ENCODE measurements around the gene UBR4. TPM values are rescaled to one million over a fixed set of nuclear protein-coding genes. Genes with fewer than 3 reads are reported as not detected.
A peak's percentile ranks its signal among the peaks of the same experiment; 100 is the strongest.

The UBR4 gene
- total and polyA plus RNA-seq, 3 experiments from 2014 or later, result 27.4 to 112 (median 110) TPM

DNA sequence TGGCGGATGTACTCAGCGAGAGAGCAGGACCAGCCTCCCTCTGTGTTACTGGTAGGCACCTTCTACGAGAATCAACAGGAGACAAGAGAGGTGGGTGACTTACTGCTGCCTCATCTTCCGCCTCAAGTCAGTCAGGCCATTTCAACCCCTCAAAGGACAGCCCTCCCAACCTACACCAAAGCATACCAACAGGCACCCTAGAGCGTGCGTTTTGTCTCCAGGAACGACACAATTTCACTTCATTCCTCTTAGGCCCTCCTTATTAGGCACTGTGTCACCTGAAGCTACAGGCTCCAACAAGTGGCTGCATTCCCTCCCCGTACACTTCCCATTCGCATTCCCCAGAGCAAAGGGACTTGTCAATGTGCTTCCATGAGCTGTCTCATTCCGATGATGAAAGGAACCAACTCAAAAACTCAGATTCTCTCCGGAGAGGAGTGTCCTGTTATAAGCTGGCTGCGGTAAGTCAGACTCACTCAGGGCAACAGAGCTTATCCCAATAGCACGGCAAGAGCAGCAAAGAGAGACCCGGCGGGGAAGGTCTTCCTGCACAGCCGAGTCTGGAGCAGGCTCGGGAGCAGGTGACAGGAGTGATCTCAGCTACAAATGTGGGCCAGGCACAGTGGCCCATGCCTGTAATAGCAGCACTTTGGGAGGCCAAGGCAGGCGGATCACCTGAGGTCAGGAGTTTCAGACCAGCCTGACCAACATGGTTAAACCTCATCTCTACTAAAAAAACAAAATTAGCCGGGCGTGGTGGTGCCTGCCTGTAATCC lies 133.0 kb downstream of the UBR4 start:
- H3K36me3 ChIP-seq (ENCODE audit: insufficient read depth, low read length), result peaks cover 50% of the 10 kb centered on the region
- H3K9me3 Mint-ChIP-seq, result no peaks in the 10 kb centered on the region
- H3K4me1 Mint-ChIP-seq, result peaks cover 35 to 43% (median 42%) of the 10 kb centered on the region in 3 donors
- H3K4me1 ChIP-seq (ENCODE audit: insufficient read depth, low read length), result peaks cover 40% of the 10 kb centered on the region
- H3K27ac ChIP-seq (ENCODE audit: low read depth, low read length), result no peak overlapping the region
- no peaks in the 10 kb centered on the region for H3K9me3 ChIP-seq (ENCODE audit: low read length)
- no peak overlapping the region for H3K4me3 ChIP-seq (ENCODE audit: low read length)
- H3K27ac Mint-ChIP-seq, result peak overlapping the region in 3 of 8 donors; percentile 18 to 54 (median 24)
- ChIA-PET CTCF (interaction anchor here (1.6 to 3.9 kb wide), 2 partner anchors 169 to 193 kb away, joined by 4 to 21 read pairs; no protein-coding TSS in a partner anchor), POLR2A (no interaction called here)
- H3K27me3 Mint-ChIP-seq, result no peaks in the 10 kb centered on the region
- no peak overlapping the region for H3K4me3 Mint-ChIP-seq
- H3K36me3 Mint-ChIP-seq, result peaks cover 0 to 85% (median 25%) of the 10 kb centered on the region in 3 donors
- peak in 1 of 5 donors; percentile 36 for DNase-seq
- H3K27me3 ChIP-seq (ENCODE audit: insufficient read depth, low read length, poor library complexity, severe bottlenecking), result no peaks in the 10 kb centered on the region

DNA sequence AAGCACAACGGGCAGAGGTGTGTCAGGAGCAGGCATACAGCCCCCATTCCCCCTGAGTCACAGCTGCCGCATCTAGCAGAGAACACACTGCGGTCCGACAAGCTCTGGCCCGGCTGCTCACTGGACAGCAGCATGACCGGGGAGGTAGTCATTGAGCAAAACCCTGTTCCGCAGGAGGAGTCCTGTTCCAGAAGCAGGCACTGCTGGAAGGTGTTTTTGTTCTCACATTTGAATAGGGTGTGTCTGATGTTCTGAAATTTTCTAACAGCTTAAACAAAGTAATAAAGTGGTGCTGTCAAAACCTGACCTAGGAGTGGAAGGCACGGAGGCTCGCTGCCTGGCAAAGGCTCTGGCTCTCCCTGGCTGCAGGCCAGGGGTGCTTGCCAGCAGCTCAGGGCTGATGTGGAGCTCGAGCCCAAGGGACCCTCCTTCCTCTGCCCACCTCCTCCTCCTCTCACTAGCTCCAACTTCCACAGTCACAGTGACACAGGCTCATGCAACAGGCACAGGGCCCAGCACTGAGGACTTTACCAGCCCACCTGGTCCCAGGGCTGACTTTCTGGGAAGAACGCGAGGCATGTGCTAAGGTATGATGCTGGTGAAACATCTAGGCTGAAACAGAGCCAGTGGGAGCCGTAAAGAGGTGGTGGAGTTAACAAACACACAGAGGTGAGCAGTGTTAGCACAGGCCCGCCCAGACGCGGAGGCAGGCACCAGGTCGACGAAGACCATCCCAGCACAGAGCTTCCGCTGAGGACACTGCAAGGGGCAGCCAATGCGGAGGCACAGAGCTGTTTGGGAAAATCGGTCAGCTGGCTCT lies 135.0 kb downstream of the UBR4 start:
- Mint-ChIP-seq H3K27me3 (no peaks in the 10 kb centered on the region), H3K4me1 (peaks cover 42 to 61% (median 49%) of the 10 kb centered on the region in 3 donors), H3K4me3 (peak overlapping the region in 6 of 7 donors; percentile 30 to 80 (median 66)), H3K36me3 (peaks cover 0 to 66% (median 17%) of the 10 kb centered on the region in 3 donors), H3K9me3 (no peaks in the 10 kb centered on the region), H3K27ac (peak overlapping the region; percentile 7 to 85 (median 58))
- Histone ChIP-seq H3K27ac (ENCODE audit: low read depth, low read length) (no peak overlapping the region), H3K27me3 (ENCODE audit: insufficient read depth, low read length, poor library complexity, severe bottlenecking) (no peaks in the 10 kb centered on the region), H3K4me1 (ENCODE audit: insufficient read depth, low read length) (peaks cover 47% of the 10 kb centered on the region), H3K4me3 (ENCODE audit: low read length) (peak overlapping the region; percentile 22), H3K9me3 (ENCODE audit: low read length) (no peaks in the 10 kb centered on the region), H3K36me3 (ENCODE audit: insufficient read depth, low read length) (peaks cover 32% of the 10 kb centered on the region)
- CTCF ChIA-PET, result interaction anchor here (0.6 to 3.9 kb wide), 12 partner anchors 10 to 209 kb away, joined by 3 to 21 read pairs (median 4); partner anchors contain the start of gene IFFO2
- DNase-seq, result peak in 1 of 5 donors; percentile 46
- POLR2A ChIA-PET, result interaction anchor here (0.5 to 2.0 kb wide), 5 partner anchors 64 to 172 kb away, joined by 3 to 9 read pairs (median 5); partner anchors contain the start of gene ALDH4A1

DNA sequence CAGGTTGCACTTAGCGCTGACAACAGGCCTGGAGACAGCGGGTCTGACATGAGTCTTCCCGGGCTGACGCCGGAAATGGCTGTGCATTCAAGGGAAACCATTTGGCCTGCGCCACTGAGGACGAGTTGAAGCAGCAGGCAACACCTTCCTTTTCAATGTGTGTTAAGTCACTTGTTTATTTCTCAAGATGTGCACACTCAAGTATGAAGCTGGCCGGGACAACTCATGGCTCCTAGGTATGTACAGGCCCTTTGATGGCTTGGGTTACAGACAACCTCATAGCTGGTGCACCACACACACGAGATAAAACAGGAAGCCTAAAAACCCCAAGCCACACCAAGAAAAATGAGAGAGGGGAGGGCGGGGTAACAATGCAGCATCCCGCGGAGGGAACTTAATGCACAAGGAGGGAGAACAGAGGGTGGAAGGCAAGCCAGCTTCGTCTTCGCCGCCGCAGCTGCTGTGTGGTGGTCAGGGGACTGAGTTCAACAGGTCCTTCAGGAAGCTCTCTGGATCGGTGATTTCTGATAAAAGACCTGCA lies 135.6 kb downstream of the UBR4 start:
- POLR2A ChIA-PET, result interaction anchor here (0.5 to 2.0 kb wide), 6 partner anchors 63 to 223 kb away, joined by 3 to 9 read pairs (median 5); partner anchors contain the start of gene ALDH4A1
- peaks cover 47% of the 10 kb centered on the region for H3K4me1 ChIP-seq (ENCODE audit: insufficient read depth, low read length)
- peaks cover 26% of the 10 kb centered on the region for H3K36me3 ChIP-seq (ENCODE audit: insufficient read depth, low read length)
- H3K4me3 ChIP-seq (ENCODE audit: low read length), result peak overlapping the region; percentile 22
- no peaks in the 10 kb centered on the region for H3K9me3 ChIP-seq (ENCODE audit: low read length)
- no peak overlapping the region for H3K27ac ChIP-seq (ENCODE audit: low read depth, low read length)
- H3K27me3 ChIP-seq (ENCODE audit: insufficient read depth, low read length, poor library complexity, severe bottlenecking), result no peaks in the 10 kb centered on the region
- Mint-ChIP-seq H3K4me1 (peaks cover 42 to 62% (median 49%) of the 10 kb centered on the region in 3 donors), H3K36me3 (peaks cover 0 to 59% (median 17%) of the 10 kb centered on the region in 3 donors), H3K27me3 (no peaks in the 10 kb centered on the region), H3K4me3 (peak overlapping the region in 6 of 7 donors; percentile 30 to 80 (median 66)), H3K9me3 (no peaks in the 10 kb centered on the region), H3K27ac (peak overlapping the region; percentile 7 to 85 (median 58))
- CTCF ChIA-PET, result interaction anchor here (0.6 to 3.9 kb wide), 11 partner anchors 11 to 208 kb away, joined by 3 to 21 read pairs (median 4); partner anchors contain the start of gene IFFO2
- DNase-seq, result peak; percentile 18 to 89 (median 79)

DNA sequence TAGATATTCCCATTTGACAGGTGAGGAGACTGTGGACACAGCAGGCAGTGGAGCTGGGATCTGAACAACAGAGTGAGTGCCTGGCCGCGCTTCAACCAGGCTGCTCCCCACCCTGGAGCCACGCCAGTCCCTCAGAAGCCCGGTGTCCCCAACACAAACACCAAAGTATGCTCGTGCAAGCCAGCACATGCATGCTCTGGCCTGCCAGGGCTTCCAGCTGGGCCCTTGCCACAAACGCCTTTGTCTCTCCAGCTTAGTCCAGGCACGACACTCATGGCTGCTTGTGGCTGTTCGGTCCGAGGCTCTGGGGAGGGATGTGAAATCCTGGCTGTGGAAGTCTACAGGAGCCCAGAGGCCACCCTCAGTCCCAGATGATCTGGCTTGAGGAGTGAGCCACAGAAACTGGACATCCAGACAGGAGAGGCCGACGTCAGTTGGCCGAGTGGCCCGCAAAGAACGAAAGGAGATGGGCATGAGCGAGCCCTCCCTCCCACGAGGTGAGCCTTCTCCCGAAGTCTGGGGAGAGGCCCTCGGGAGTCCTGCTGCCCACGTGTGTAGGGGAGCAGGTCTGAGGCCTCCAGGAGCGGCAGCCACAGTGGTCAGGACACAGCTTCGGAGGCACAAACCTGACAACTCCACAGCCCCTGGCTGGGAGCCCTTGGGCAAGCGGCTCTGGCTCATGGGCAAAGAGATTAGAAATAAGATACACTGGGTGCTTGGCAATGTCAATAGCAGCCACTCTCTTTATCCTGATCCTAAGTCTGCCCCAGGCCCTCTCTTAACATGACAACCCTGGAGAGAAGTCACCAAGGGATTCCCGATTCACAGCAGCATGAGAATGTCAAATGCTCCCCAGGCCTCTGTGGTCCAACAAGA lies 136.5 kb downstream of the UBR4 start:
- Mint-ChIP-seq H3K9me3 (no peaks in the 10 kb centered on the region), H3K4me3 (peak overlapping the region in 3 of 7 donors; percentile 41 to 70 (median 63))

DNA sequence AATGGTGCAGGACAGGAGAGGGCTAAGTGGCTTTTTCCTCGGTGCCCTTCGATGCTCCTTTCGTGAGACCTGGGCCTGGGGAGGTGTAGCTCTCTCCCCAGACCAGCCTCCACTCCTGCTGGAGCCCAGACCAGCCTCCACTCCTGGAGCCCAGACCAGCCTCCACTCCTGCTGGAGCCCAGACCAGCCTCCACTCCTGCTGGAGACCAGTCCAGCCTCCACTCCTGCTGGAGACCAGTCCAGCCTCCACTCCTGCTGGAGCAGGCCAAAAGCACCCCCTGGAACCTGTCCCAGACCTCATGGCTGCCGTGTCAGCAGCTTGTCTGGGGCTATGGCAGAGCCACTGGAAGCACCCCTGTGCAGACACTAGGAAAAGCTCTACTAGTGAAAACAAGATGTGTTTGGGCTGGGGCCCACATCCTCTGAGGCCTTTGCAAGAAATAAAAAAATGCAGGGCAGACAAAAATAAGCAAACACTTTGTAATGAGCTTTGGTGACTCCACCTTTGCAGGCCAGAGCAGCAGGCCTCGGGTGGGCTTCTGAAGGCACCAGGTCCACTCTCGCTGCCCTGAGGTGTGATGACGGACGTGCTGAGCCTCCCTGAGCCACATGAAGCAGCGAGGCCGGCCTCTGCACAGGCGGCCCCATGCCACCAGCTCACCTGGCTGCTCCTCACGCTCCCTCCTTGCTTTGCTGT lies 137.6 kb downstream of the UBR4 start:
- H3K9me3 ChIP-seq (ENCODE audit: low read length), result no peaks in the 10 kb centered on the region
- H3K4me3 ChIP-seq (ENCODE audit: low read length), result no peak overlapping the region
- no peaks in the 10 kb centered on the region for H3K9me3 Mint-ChIP-seq
- ChIA-PET POLR2A (interaction anchor here (1.2 to 1.6 kb wide), 2 partner anchors 117 to 170 kb away, joined by 3 to 5 read pairs; partner anchors contain the start of genes ALDH4A1 and IFFO2), CTCF (interaction anchor here (0.7 to 1.2 kb wide), 3 partner anchors 23 to 41 kb away, joined by 3 to 4 read pairs (median 4); no protein-coding TSS in a partner anchor)
- H3K27me3 Mint-ChIP-seq, result no peaks in the 10 kb centered on the region
- H3K27ac Mint-ChIP-seq, result peak overlapping the region in 3 of 8 donors; percentile 64 to 67 (median 65)
- DNase-seq, result no peak
- H3K36me3 ChIP-seq (ENCODE audit: insufficient read depth, low read length), result peaks cover 17% of the 10 kb centered on the region
- H3K4me1 ChIP-seq (ENCODE audit: insufficient read depth, low read length), result peaks cover 52% of the 10 kb centered on the region
- no peak overlapping the region for H3K27ac ChIP-seq (ENCODE audit: low read depth, low read length)
- H3K4me1 Mint-ChIP-seq, result peaks cover 42 to 78% (median 49%) of the 10 kb centered on the region in 3 donors
- H3K4me3 Mint-ChIP-seq, result peak overlapping the region in 1 of 7 donors; percentile 46
- H3K36me3 Mint-ChIP-seq, result peaks cover 0 to 40% (median 11%) of the 10 kb centered on the region in 3 donors
- H3K27me3 ChIP-seq (ENCODE audit: insufficient read depth, low read length, poor library complexity, severe bottlenecking), result no peaks in the 10 kb centered on the region

More for the DNA sequence above, 136.5 kb downstream of the UBR4 start:
- Mint-ChIP-seq H3K4me1 (peaks cover 42 to 68% (median 49%) of the 10 kb centered on the region in 3 donors), H3K27ac (peak overlapping the region; percentile 7 to 85 (median 67)), H3K27me3 (no peaks in the 10 kb centered on the region), H3K36me3 (peaks cover 0 to 51% (median 17%) of the 10 kb centered on the region in 3 donors)
- peaks cover 51% of the 10 kb centered on the region for H3K4me1 ChIP-seq (ENCODE audit: insufficient read depth, low read length)
- no peak overlapping the region for H3K4me3 ChIP-seq (ENCODE audit: low read length)
- H3K9me3 ChIP-seq (ENCODE audit: low read length), result no peaks in the 10 kb centered on the region
- CTCF ChIA-PET, result interaction anchor here (1.2 to 3.9 kb wide), 8 partner anchors 12 to 189 kb away, joined by 3 to 21 read pairs (median 4); no protein-coding TSS in a partner anchor
- no peak overlapping the region for H3K27ac ChIP-seq (ENCODE audit: low read depth, low read length)
- H3K36me3 ChIP-seq (ENCODE audit: insufficient read depth, low read length), result peaks cover 23% of the 10 kb centered on the region
- POLR2A ChIA-PET, result interaction anchor here (0.5 to 1.2 kb wide), 3 partner anchors 123 to 224 kb away, joined by 3 to 6 read pairs (median 4); partner anchors contain the start of gene ALDH4A1
- no peaks in the 10 kb centered on the region for H3K27me3 ChIP-seq (ENCODE audit: insufficient read depth, low read length, poor library complexity, severe bottlenecking)
- peak in 1 of 5 donors; percentile 43 for DNase-seq

DNA sequence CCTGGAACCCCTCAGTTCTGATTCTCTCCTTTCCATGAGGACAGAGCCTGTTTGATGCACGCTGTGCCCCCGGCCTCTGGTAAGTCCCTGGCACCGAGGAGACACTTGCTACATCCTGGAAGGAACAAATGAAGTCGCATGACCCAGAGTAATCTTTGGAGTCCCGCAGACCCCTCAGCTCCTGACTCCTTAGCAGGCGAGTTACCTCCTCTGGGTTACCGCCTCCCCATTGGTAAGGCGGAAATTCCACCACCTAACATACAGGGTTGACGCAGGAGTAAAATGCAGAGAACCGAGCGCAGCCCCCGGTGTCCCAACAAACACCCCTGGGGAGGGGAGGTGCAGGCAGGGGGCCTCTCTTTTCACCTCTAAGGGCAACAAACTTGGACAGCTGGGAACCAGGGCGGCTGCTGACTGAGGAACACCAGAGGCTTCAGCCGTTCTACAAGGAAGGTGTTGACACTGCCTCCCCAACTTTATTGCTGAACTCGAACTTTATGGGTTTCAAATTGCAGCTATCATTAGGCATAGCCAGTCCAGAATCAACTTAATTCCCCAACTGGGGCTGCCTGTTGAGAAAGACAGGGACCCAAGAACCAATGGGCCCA lies 138.3 kb downstream of the UBR4 start:
- no peaks in the 10 kb centered on the region for H3K27me3 Mint-ChIP-seq
- DNase-seq, result no peak
- CTCF ChIA-PET, result interaction anchor here (0.7 to 1.2 kb wide), 3 partner anchors 22 to 42 kb away, joined by 3 to 4 read pairs (median 4); no protein-coding TSS in a partner anchor
- Histone ChIP-seq H3K4me3 (ENCODE audit: low read length) (no peak overlapping the region), H3K27me3 (ENCODE audit: insufficient read depth, low read length, poor library complexity, severe bottlenecking) (no peaks in the 10 kb centered on the region), H3K4me1 (ENCODE audit: insufficient read depth, low read length) (peaks cover 52% of the 10 kb centered on the region), H3K27ac (ENCODE audit: low read depth, low read length) (no peak overlapping the region), H3K9me3 (ENCODE audit: low read length) (no peaks in the 10 kb centered on the region), H3K36me3 (ENCODE audit: insufficient read depth, low read length) (peaks cover 17% of the 10 kb centered on the region)
- H3K36me3 Mint-ChIP-seq, result peaks cover 0 to 34% (median 7%) of the 10 kb centered on the region in 3 donors
- POLR2A ChIA-PET, result interaction anchor here (1.2 to 1.6 kb wide), 2 partner anchors 116 to 169 kb away, joined by 3 to 5 read pairs; partner anchors contain the start of genes ALDH4A1 and IFFO2
- H3K9me3 Mint-ChIP-seq, result no peaks in the 10 kb centered on the region
- peak overlapping the region in 3 of 8 donors; percentile 37 to 79 (median 67) for H3K27ac Mint-ChIP-seq
- peaks cover 42 to 78% (median 49%) of the 10 kb centered on the region in 3 donors for H3K4me1 Mint-ChIP-seq
- H3K4me3 Mint-ChIP-seq, result no peak overlapping the region
